OCI-LY3 (cell line): ENCODE measurements around the gene TTI1.

ENCODE experiments used
- CTCF ChIP-seq: fragments of 200-600, 300-600 bp; sonication (generic); IDR thresholded peaks from 2 replicates; pipeline ENCODE4 v1.5.1; 2014; ENCODE audit warnings: antibody characterized with exemption, low read length, low read depth
- EZH2phosphoT487 ChIP-seq: fragments of 200-600 bp; shearing (Covaris generic); IDR thresholded peaks from 2 replicates; pipeline ENCODE4 v1.6.1; 2018; ENCODE audit warnings: antibody characterized with exemption, mixed run types, low read depth

DNA sequence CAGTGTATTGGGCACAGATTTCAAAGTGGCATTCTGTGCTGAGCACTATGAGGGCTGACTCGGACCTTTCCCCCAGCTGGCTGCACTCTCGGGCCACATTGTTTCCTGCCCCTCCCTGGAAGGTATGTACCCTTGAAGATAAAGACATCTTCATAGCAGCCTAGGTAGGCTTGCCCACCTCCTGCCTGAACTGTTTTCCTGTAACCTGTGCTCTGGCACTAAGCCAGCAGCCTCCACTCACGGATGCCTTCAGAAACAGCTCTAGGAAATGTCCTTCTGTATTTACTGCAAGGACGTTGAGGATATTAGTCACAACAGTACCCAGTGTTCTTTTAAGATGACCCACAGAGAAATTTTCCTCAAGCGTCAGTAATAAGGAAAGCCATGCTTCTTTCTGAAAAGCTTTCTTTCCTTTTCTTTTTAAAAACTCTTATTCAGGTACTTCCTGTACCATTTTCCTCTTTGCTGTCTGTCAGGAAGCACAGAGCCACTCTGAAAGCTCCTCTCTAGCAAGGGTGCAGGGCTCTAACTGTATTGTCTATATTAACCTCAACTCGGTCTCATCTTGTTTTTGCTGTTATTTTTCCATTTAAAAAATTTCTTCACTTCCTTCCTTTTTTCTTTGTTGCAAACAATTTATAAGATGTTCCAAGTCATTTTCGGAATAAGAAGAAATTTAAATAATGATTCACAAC, 43.5 kb downstream of the TTI1 start:
- TF ChIP-seq CTCF (no peak), EZH2phosphoT487 (no peak)
